ENCODE measurements around the gene FCN3.
A peak's percentile ranks its signal among the peaks of the same experiment; 100 is the strongest.

Gene FCN3

DNA sequence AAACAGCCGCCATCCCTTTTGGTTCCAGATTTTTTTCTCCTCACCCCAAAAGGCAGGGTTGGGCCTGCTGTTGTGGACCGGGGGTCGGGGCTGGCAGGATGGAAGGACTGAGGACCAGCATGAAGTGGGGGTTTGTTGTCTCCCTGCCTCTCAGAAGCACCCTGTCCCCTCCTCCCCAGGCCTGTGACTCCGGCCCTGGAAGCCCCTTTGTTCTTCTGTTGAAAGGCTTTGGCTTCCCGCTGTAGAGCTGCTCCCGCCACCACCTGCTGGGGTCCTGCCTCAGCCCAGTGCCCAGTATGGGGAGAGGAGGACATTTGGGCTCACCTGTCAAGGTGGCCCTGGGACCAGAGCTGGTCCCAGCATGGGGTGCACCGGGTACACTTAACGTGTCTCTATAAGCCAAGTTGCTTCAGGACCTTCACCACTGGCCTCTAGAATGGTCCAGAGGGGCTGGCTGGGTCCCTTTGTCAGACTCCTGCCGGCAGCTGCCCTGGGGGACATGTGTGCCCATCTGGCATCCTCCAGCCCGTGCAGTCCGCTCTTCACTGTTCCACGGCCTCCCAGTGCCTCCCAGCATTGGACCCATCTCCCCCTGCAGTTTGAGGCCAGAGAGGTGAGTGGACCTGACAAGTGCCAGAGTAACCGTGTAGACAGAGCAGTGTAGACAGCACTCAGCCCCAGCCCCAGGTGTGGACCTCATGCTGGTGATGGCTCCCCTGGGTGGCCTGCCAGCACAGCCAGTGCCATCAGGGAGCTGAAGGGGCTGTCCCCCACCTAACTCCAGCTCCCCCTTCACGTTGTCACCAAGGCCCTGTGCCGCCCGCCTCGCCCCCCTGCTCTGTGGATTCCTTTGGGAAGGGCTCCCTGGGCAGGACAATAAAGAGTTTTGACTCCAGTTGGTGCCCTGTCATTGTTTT, 38.9 kb downstream of the FCN3 start:
- no peak for DNase-seq

DNA sequence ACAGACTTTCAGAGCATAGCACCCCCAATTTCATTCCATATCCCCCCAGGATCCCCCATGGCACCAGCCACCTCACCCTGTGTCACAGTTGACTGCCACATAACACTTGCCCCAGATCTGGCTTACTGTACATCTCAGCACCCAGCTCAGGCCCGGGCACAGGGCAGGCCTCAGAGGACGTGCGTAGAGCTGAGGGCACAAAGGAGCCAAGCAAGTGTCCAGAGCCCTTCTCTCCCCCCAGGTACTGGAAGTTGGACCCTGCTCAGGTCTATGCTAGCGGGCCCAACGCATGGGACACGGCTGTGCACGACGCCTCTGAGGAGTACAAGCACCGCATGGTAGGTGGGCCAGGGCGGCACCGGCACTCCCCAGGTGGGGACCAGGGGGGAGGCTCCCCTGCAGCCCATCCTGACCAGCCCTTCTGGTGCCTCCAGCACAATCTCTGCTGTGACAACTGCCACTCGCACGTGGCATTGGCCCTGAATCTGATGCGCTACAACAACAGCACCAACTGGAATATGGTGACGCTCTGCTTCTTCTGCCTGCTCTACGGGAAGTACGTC, 40.8 kb downstream of the FCN3 start:
- no peak for DNase-seq

DNA sequence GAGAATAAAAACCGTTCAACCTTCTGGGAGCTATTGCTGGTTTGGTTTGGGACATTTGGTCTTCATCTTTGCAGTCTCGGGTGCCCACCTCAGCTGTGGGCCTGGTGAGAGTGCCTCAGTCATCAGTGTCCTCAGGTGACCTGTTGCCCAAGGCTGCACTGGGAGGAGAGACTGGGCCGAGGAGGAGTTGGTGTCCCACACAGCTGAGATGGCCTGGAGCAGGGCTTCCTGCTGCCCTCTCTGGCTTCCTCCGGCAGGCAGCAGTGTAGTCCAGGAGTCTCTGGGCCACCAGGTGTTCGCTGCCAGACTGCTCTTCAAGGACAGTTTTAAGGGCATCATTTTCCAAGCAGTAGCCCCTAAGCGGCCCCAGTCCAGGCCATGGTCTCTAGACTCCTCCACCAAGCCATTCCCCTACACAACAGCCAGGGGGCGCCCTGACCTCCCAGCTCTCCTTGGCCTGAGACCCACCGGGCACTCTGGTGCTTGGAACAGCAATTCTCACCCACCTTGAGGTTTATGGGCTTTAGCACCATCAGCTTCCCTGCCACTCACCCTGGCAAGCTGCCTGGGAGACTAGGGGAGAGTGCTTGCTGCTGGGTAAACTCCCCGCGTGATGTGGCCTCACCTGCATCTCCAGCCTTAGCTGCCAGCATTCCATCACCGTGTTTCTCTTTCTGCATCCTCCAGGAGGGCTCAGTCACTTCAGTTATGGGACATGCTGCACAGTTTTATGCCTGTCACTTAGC, 41.9 kb downstream of the FCN3 start:
- DNase-seq = peak; percentile 51

DNA sequence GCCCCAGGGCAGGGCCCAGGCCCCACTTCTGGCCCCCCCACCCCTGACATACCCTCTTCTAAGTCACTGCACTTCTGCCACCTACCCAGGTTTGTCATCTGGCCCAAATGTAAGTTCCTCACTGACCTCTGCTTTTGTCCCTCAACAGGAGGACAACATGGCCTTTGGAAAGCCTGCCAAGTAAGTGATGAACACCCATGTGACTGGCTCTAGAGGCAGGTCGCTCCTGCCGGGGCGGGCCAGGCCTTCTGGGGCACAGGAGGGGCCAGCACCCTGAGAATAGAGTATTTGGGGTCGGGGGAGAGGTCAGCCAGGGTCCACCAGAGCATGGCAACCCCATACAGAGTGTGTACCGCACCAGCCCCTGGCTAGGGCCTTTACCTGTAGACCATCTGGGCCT, 42.7 kb downstream of the FCN3 start:
- no peak for DNase-seq

DNA sequence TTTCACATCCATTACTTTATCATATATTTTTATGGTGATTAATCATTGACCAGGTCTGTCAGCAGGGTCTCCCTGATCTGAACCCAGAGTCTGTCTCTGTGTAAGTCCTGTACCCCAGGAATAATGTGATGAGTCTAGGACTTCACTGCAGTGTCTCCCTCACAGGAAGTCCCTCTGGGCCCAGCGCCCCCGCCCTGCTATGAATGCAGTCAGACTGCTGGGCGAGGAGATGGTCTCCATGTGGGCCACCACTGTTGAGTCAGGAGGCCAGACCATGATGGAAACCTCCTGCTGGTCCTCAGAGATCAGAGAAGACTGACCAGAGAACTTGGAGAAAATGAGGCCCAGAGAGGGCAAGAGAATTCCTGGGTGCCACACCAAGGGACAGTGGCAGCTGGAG, 43.2 kb downstream of the FCN3 start:
- DNase-seq = no peak

DNA sequence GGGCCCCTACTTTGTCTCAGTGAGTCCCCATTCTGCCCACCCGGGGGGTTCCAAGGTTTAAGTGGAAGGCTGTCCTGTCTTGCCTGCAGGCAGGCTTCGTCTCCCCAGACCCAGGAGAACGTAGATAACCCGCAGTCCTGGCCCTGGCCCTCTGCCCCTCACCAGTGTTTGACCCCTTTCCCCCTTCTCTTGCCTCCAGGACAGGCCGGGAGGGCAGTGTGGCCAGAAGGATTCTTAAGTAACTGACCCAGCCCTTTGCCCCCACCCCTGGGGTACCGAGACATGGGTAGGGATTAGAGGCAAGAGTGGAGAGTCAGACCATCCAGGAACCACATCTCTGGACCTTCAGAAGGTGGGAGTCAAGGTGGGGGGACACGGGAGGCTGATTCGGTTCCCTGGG, 43.8 kb downstream of the FCN3 start:
- no peak for DNase-seq

DNA sequence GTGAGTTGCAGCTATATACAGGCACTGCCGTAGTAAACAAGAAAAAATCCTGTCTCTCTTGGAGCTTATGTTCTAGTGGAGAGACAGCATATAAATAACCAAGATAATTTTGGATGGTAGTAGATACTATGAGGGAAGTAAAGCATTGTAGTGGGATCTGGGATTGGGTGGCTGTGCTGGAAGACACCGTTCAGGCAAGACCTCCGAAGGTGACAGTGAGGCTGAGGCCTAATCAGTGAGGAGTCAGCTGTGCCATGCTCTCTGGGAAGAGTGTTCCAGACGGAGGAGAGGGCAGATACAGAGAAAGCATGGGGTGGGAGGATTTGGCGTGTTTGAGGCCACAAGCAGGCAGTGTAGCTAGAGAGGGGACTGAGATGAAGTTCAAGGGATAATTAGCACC, 46.7 kb downstream of the FCN3 start:
- DNase-seq = no peak

DNA sequence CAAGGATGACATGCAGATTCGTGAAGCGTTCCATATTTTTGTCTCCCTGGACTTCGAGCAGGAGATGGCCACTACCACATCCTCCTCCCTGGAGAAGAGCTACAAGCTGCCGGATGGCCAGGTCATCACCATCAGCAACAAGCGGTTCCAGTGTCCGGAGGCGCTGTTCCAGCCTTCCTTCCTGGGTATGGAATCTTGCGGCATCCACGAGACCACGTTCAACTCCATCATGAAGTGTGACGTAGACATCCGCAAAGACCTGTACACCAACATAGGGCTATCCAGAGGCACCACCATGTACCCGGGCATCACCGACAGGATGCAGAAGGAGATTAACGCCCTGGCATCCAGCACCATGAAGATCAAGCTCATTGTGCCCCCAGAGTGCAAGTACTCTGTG, 49.3 kb downstream of the FCN3 start:
- no peak for DNase-seq

DNA sequence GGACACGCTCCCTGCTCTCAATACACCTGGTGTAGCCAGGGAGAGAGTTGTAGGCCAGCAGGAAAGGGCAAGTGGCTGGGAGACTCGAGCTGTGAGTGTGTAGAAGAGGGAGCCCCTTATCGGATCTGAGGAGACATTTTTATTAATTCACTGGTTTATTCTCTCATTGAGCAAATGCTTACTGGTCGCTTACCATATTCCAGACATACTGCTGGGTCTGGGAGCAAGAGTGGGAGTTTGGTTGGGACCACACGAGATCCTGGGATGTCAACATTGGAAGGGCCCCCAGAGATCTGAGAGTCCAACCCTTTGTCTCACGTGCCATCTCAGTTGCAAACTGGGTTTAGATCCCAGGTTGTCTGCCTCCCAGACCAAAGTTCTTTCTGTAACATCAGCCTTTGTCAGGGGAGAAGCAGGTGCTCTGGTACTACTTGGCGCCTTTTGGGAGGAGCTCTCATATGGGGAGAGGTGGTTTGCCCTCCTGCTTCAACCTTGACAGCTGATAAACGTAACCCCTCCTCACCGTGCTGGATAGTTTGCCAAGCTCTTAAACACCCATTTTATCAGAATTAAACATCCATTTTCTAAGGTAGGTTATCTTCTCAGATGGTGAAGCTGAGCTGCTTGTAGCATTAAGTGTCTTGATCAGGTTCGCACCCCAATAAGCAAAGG, 51.9 kb downstream of the FCN3 start:
- no peak for DNase-seq

DNA sequence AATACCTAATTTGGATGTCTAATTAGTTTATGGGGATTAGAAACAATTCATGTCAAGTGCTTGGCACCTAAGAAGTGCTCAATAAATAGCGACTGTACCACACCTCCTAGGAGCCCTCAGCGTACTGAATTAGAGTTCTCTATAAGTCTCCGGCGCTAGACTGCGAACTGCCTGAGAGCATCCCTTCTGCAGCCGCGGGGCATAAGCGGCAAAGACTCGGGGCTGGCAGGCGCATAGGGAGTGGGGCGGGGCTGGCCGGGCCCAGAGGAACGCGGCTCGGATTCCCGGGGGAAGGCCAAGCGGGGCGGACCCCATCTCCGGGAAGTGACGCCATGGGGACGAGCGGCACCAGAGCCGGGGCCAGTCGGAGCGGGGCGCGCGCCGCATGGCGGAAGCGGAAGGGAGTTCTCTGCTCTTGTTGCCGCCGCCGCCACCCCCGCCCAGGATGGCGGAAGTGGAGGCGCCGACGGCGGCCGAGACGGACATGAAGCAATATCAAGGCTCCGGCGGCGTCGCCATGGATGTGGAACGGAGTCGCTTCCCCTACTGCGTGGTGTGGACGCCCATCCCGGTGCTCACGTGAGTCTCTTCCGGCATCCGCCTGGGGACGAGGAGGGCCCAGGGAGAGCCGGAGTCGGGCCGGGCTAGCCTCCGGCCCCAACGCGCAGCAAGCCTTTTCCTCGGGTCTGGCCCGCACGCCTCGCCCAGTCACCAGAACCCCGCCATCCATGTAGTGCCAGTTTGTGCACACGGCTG, 52.6 kb downstream of the FCN3 start, which contains the start of gene TMEM222:
Gene TMEM222, plus strand, starts transcription at position 351 of the 756 bp plus-strand sequence. Its CDS starts 35 bp downstream, at position 386.
- DNase-seq = peak; percentile 96
